Measurements from ENCODE around the gene GPR152. TPM values are rescaled to one million over a fixed set of nuclear protein-coding genes. Genes with fewer than 3 reads are reported as not detected.
A peak's percentile ranks its signal among the peaks of the same experiment; 100 is the strongest.

The GPR152 gene, protein sequence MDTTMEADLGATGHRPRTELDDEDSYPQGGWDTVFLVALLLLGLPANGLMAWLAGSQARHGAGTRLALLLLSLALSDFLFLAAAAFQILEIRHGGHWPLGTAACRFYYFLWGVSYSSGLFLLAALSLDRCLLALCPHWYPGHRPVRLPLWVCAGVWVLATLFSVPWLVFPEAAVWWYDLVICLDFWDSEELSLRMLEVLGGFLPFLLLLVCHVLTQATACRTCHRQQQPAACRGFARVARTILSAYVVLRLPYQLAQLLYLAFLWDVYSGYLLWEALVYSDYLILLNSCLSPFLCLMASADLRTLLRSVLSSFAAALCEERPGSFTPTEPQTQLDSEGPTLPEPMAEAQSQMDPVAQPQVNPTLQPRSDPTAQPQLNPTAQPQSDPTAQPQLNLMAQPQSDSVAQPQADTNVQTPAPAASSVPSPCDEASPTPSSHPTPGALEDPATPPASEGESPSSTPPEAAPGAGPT
- total RNA-seq: not detected
- 0.63 TPM for polyA plus RNA-seq (2013, experiment 1 of 2)
- 0.99 TPM for polyA plus RNA-seq (2013, experiment 2 of 2)
- total RNA-seq: 0 to 0.23 (median 0) reads per million in 172 experiments

DNA sequence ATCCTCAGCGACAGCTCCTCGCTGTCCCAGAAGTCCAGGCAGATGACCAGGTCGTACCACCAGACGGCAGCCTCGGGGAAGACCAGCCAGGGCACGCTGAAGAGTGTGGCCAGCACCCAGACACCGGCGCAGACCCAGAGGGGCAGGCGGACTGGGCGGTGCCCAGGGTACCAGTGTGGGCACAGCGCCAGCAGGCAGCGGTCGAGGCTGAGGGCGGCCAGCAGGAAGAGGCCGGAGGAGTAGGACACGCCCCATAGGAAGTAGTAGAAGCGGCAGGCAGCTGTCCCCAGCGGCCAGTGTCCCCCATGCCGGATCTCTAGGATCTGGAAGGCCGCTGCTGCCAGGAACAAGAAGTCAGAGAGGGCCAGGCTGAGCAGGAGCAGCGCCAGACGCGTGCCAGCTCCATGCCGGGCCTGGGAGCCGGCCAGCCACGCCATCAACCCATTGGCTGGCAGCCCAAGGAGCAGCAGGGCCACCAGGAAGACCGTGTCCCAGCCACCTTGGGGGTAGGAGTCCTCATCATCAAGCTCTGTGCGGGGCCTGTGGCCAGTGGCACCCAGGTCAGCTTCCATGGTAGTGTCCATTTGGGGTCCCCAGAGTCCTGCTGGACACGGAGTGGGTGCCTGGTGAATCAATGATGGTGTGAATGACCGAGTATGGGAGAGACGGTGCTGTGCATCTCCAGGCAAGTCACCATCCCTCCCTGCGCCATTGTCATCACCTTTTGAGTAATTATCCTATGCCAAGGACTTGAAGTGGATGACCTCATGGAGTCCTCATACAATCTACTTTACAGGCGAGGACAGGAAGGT lies at the start of gene GPR152:
Gene GPR152 (minus strand): TSS at position 589 of the 812 bp plus-strand sequence. CDS start 5 bp downstream, at position 584.
- peaks cover 48% of the 10 kb centered on the region for H3K4me1 ChIP-seq (ENCODE audit: insufficient read depth, low read length)
- no peak within 1 kb of the TSS for H3K4me3 ChIP-seq (ENCODE audit: low read length)
- no peaks in the 10 kb centered on the region for H3K9me3 ChIP-seq (ENCODE audit: control insufficient read depth in 1 of 2, insufficient read depth in 1 of 2, low read length in 2 of 2)
- Mint-ChIP-seq H3K4me3 (no peak within 1 kb of the TSS), H3K27ac (no peak within 1 kb of the TSS), H3K4me1 (ENCODE audit: low read depth) (peaks cover 24% of the 10 kb centered on the region), H3K27me3 (no peaks in the 10 kb centered on the region), H3K36me3 (ENCODE audit: low read depth) (no peaks in the 10 kb centered on the region), H3K9me3 (no peaks in the 10 kb centered on the region)
- H3K27me3 ChIP-seq (ENCODE audit: control insufficient read depth in 1 of 2, insufficient read depth in 2 of 2, low read length in 2 of 2): no peaks in the 10 kb centered on the region
- ATAC-seq (ENCODE audit: poor library complexity) (no peak), DNase-seq (peak in 1 of 14 experiments; percentile 12)
- intact Hi-C loops (cut with DNase I, micrococcal nuclease): no loop called here
- ChIA-PET POLR2A (interaction anchor here (1.2 to 16.8 kb wide), 3 partner anchors 14 to 51 kb away, joined by 4 to 110 read pairs (median 6); partner anchors contain the start of genes PPP1CA and PTPRCAP), CTCF (no interaction called here)
- TF ChIP-seq CTCF (IDR thresholded peaks at IDR 0.05): no peak
- no peak within 1 kb of the TSS for H3K27ac ChIP-seq (ENCODE audit: low read depth in 1 of 2, low read length in 2 of 2)
- no peaks in the 10 kb centered on the region for H3K36me3 ChIP-seq (ENCODE audit: insufficient read depth, low read length)

GRCh38 chr11:67501854-67502253 lies 49.3 kb upstream of the GPR152 start:
- Histone ChIP-seq H3K36me3 (ENCODE audit: insufficient read depth, low read length) (peaks cover 65% of the 10 kb centered on the region), H3K27ac (ENCODE audit: low read depth in 1 of 2, low read length in 2 of 2) (no peak overlapping the region), H3K9me3 (ENCODE audit: control insufficient read depth in 1 of 2, insufficient read depth in 1 of 2, low read length in 2 of 2) (no peaks in the 10 kb centered on the region), H3K4me3 (ENCODE audit: low read length) (no peak overlapping the region), H3K4me1 (ENCODE audit: insufficient read depth, low read length) (peaks cover 45% of the 10 kb centered on the region), H3K27me3 (ENCODE audit: control insufficient read depth in 1 of 2, insufficient read depth in 2 of 2, low read length in 2 of 2) (no peaks in the 10 kb centered on the region)
- Mint-ChIP-seq H3K36me3 (ENCODE audit: low read depth) (peaks cover 46% of the 10 kb centered on the region), H3K27ac (no peak overlapping the region), H3K9me3 (no peaks in the 10 kb centered on the region), H3K27me3 (no peaks in the 10 kb centered on the region), H3K4me1 (ENCODE audit: low read depth) (peaks cover 42% of the 10 kb centered on the region), H3K4me3 (peak overlapping the region; percentile 54)
- ChIA-PET CTCF (no interaction called here), POLR2A (interaction anchor here (1.5 kb wide), 1 partner anchor 19 kb away, joined by 6 read pairs; the partner anchor contains the start of gene AIP)
- no peak for TF ChIP-seq CTCF (IDR thresholded peaks at IDR 0.05)
- intact Hi-C loops (cut with DNase I, micrococcal nuclease): loop anchor here in 1 of 2 experiments (10.0 kb wide), 1 partner anchor 257 kb away; no protein-coding TSS in a partner anchor
- DNase-seq (peak in 1 of 14 experiments; percentile 24), ATAC-seq (ENCODE audit: poor library complexity) (no peak)
